Neural cell (in vitro differentiated cells): ENCODE measurements around the gene PHF2. TPM values are rescaled to one million over a fixed set of nuclear protein-coding genes. Genes with fewer than 3 reads are reported as not detected.

Experiments used
- H2AFZ ChIP-seq: fragments of 200-600, 300-800 bp; sonication (generic), shearing (Covaris generic); 2 replicates; pipeline ENCODE4 v1.6.0; 2014; ENCODE audit warnings: low read depth, mild to moderate bottlenecking, antibody characterized with exemption, low read length, moderate library complexity
- H3F3A ChIP-seq: fragments of 200-600 bp; shearing (Covaris generic); 2 replicates; pipeline ENCODE4 v1.6.1; 2016; ENCODE audit warnings: mild to moderate bottlenecking, moderate library complexity, mixed read lengths, antibody characterized with exemption, low read length; ENCODE audit not compliant: insufficient read depth, poor library complexity, severe bottlenecking
- H3K27ac ChIP-seq: fragments of 200-600, 300-800 bp; sonication (generic), shearing (Covaris generic); 2 replicates; pipeline ENCODE4 v1.5.1; 2014; ENCODE audit warnings: mild to moderate bottlenecking, low read length, moderate library complexity
- H3K27me3 ChIP-seq: fragments of 300-800, 200-600 bp; sonication (generic), shearing (Covaris generic); 2 replicates; pipeline ENCODE4 v1.6.0; 2014; ENCODE audit warnings: mild to moderate bottlenecking, low read depth, low read length, moderate library complexity; ENCODE audit not compliant: insufficient read depth
- H3K36me3 ChIP-seq: fragments of 300-800, 200-600 bp; sonication (generic), shearing (Covaris generic); 2 replicates; pipeline ENCODE4 v1.5.1; 2014; ENCODE audit warnings: mild to moderate bottlenecking, antibody characterized with exemption, low read length, moderate library complexity; ENCODE audit not compliant: insufficient read depth
- H3K4me2 ChIP-seq: fragments of 300-800, 200-600 bp; sonication (generic), shearing (Covaris generic); 2 replicates; pipeline ENCODE4 v1.6.0; 2014; ENCODE audit warnings: mild to moderate bottlenecking, low read length
- H3K4me3 ChIP-seq: fragments of 300-800, 200-600 bp; sonication (generic), shearing (Covaris generic); 2 replicates; pipeline ENCODE4 v1.5.1; 2014; ENCODE audit warnings: mild to moderate bottlenecking, low read length, moderate library complexity
- H3K79me2 ChIP-seq: fragments of 200-600 bp; shearing (Covaris generic); replicated peaks from 2 replicates; pipeline ENCODE4 v1.6.0; 2014; ENCODE audit warnings: mild to moderate bottlenecking, low read length, moderate library complexity; ENCODE audit not compliant: insufficient read depth
- H3K9ac ChIP-seq: fragments of 300-800, 200-600 bp; sonication (generic), shearing (Covaris generic); 2 replicates; pipeline ENCODE4 v1.6.1; 2016; ENCODE audit warnings: mild to moderate bottlenecking, low read length, mixed read lengths
- H3K9me2 ChIP-seq: fragments of 200-600 bp; shearing (Covaris generic); 2 replicates; pipeline ENCODE4 v1.6.1; 2016; ENCODE audit warnings: mild to moderate bottlenecking, low read length, mixed read lengths; ENCODE audit not compliant: insufficient read depth
- H3K9me3 ChIP-seq: fragments of 200-600, 300-800 bp; sonication (generic), shearing (Covaris generic); 2 replicates; pipeline ENCODE4 v1.6.1; 2016; ENCODE audit warnings: mild to moderate bottlenecking, mixed run types, low read length, moderate library complexity, mixed read lengths
- H4K20me1 ChIP-seq: fragments of 200-600 bp; shearing (Covaris generic); 2 replicates; pipeline ENCODE4 v1.6.1; 2016; ENCODE audit warnings: mild to moderate bottlenecking, mixed run types; ENCODE audit not compliant: insufficient read depth
- CTCF ChIP-seq: fragments of 450-650 bp; IDR thresholded peaks from 2 replicates; pipeline ENCODE4 v1.5.1; 2014; ENCODE audit warnings: antibody characterized with exemption, mild to moderate bottlenecking, moderate library complexity; ENCODE audit not compliant: poor library complexity, severe bottlenecking
- EP300 ChIP-seq: fragments of 450-650 bp; conservative IDR thresholded peaks from 2 replicates; pipeline ENCODE4 v1.6.1; 2014; ENCODE audit warnings: antibody characterized with exemption, mild to moderate bottlenecking, moderate library complexity; ENCODE audit not compliant: poor library complexity, severe bottlenecking
- EZH2 ChIP-seq: fragments of 200-600, 300-800 bp; shearing (Covaris generic), sonication (generic); IDR thresholded peaks from 2 replicates; pipeline ENCODE4 v1.6.1; 2014; ENCODE audit warnings: antibody characterized with exemption, low read length, borderline replicate concordance, mild to moderate bottlenecking; ENCODE audit not compliant: insufficient read depth, poor library complexity, severe bottlenecking
- MXI1 ChIP-seq: fragments of 450-650 bp; conservative IDR thresholded peaks from 2 replicates; pipeline ENCODE4 v1.6.1; 2014; ENCODE audit warnings: antibody characterized with exemption, mild to moderate bottlenecking; ENCODE audit not compliant: poor library complexity, severe bottlenecking
- POLR2AphosphoS5 ChIP-seq: IDR thresholded peaks from 2 replicates; pipeline ENCODE4 v1.6.1; 2012
- RAD21 ChIP-seq: fragments of 450-650 bp; conservative IDR thresholded peaks from 2 replicates; pipeline ENCODE4 v1.6.1; 2014; ENCODE audit warnings: antibody characterized with exemption, mild to moderate bottlenecking, moderate library complexity
- REST ChIP-seq: IDR thresholded peaks from 2 replicates; pipeline ENCODE4 v1.6.1; 2012; ENCODE audit warnings: borderline replicate concordance
- SMC3 ChIP-seq: fragments of 450-650 bp; conservative IDR thresholded peaks from 2 replicates; pipeline ENCODE4 v1.6.1; 2014; ENCODE audit warnings: antibody characterized with exemption, mild to moderate bottlenecking, moderate library complexity; ENCODE audit not compliant: poor library complexity
- TAF1 ChIP-seq: IDR thresholded peaks from 2 replicates; pipeline ENCODE4 v1.6.1; 2012; ENCODE audit warnings: low read depth
- polyA plus RNA-seq: library from polyadenylated mRNA; depleted of rRNA; stranded (reverse); fragments of >200 nt; gene quantifications from 2 replicates; pipeline ENCODE4 v1.2.3, GENCODE V29; 2014

The PHF2 gene
- polyA plus RNA-seq, 1 donor from 2014 or later, result 42.4 TPM

GRCh38 chr9:93656426-93657239 is 80.2 kb downstream of the PHF2 start:
- H3K9ac ChIP-seq, result no peak overlapping the region
- H3K4me3 ChIP-seq, result no peak overlapping the region
- no peaks in the 10 kb centered on the region for H3K79me2 ChIP-seq
- no peaks in the 10 kb centered on the region for H4K20me1 ChIP-seq
- no peak overlapping the region for H3K4me2 ChIP-seq
- no peaks in the 10 kb centered on the region for H3K36me3 ChIP-seq
- no peak for TF ChIP-seq SMC3
- TF ChIP-seq REST, result no peak
- TF ChIP-seq EZH2, result no peak
- no peak overlapping the region for H2AFZ ChIP-seq
- H3K27me3 ChIP-seq, result no peaks in the 10 kb centered on the region
- H3K27ac ChIP-seq, result no peak overlapping the region
- H3K9me2 ChIP-seq, result no peaks in the 10 kb centered on the region
- H3F3A ChIP-seq, result no peaks in the 10 kb centered on the region
- no peaks in the 10 kb centered on the region for H3K9me3 ChIP-seq

DNA sequence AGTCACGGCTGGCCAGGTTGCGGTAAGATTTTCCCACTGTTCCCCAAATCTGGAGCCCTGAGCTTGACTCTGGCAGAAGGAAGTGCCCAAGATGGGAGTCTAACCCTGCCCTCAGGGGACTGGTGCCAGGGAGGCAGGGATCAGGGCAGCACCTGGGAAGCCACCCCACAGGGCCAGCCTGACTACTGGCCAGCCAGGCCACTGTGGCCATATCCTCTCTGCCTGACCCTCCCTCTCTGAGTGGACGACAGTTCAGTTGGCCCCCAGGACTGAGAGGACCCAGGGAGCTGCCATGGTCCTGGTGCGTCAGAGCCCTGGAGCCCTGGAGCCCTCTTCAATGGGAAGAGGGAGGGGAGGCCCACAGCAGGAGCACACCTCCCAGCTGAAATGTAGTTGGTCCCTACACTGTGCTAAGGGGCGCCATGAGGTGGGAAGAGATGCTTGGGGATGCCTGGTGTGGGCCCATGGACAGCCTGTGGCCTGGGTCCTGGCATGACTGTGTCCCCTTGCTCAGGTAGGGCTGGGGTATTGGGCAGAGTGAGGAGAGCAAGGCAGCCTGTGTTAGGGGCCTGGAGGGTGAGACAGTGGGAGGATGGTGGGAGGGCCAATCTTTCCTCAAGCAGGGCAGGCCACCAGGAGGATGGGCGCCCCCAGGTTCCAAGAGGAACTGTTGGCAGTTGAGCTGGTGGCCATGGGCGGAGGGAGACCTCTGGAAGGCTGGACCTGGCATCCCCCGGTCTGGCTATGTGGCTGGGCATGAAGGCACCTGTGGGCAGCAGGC is 81.1 kb downstream of the PHF2 start:
- Histone ChIP-seq H3K36me3 (no peaks in the 10 kb centered on the region), H4K20me1 (no peaks in the 10 kb centered on the region), H3K9me2 (no peaks in the 10 kb centered on the region), H3K4me2 (no peak overlapping the region), H3K27ac (no peak overlapping the region), H2AFZ (no peak overlapping the region), H3K9me3 (no peaks in the 10 kb centered on the region), H3F3A (no peaks in the 10 kb centered on the region), H3K4me3 (no peak overlapping the region), H3K9ac (no peak overlapping the region), H3K27me3 (no peaks in the 10 kb centered on the region), H3K79me2 (no peaks in the 10 kb centered on the region)
- TF ChIP-seq MXI1 (no peak), SMC3 (no peak), EP300 (no peak), RAD21 (no peak), EZH2 (no peak), POLR2AphosphoS5 (no peak), CTCF (no peak), REST (no peak), TAF1 (no peak)
